Type B pancreatic cell (in vitro differentiated cells): ENCODE results near the gene TRAPPC3. TPM values are rescaled to one million over a fixed set of nuclear protein-coding genes. Genes with fewer than 3 reads are reported as not detected.
"Not testable (repeated sequence)": the region's sequence is repeated elsewhere in the genome, so short reads cannot be mapped to it uniquely, and the experiment has no call there.

ENCODE experiments used
- DNase-seq: peaks from one replicate; pipeline ENCODE4 v3.0.0; 2021; ENCODE audit warnings: mixed read lengths; ENCODE audit not compliant: unreplicated experiment; ENCODE audit errors: extremely low spot score
- H3K27ac Mint-ChIP-seq: 2 replicates; pipeline ENCODE4 v1.8.0; 2021; ENCODE audit warnings: mild to moderate bottlenecking, mixed read lengths
- H3K27me3 Mint-ChIP-seq: 2 replicates; pipeline ENCODE4 v1.8.0; 2021; ENCODE audit warnings: mixed read lengths
- H3K36me3 Mint-ChIP-seq: 2 replicates; pipeline ENCODE4 v1.8.0; 2021; ENCODE audit warnings: mixed read lengths
- H3K4me1 Mint-ChIP-seq: one replicate; pipeline ENCODE4 v1.8.0; 2021; ENCODE audit warnings: mixed read lengths; ENCODE audit not compliant: unreplicated experiment
- H3K4me3 Mint-ChIP-seq: 2 replicates; pipeline ENCODE4 v1.8.0; 2021; ENCODE audit warnings: mild to moderate bottlenecking, mixed read lengths
- H3K9me3 Mint-ChIP-seq: 2 replicates; pipeline ENCODE4 v1.8.0; 2021; ENCODE audit warnings: mixed read lengths
- total RNA-seq: library from RNA; stranded (reverse); gene quantifications from 2 replicates; pipeline ENCODE4 v1.2.1, GENCODE V29; 2021; ENCODE audit warnings: low replicate concordance
- TF ChIP-seq, protein P1 (sequence below): fragments of 200-600 bp; sonication (generic); conservative IDR thresholded peaks from 2 replicates; pipeline ENCODE4 v1.5.0; 2021; ENCODE audit warnings: antibody characterized with exemption, mild to moderate bottlenecking

TRAPPC3 gene
- total RNA-seq, 1 donor from 2014 or later = 63.4 TPM

DNA sequence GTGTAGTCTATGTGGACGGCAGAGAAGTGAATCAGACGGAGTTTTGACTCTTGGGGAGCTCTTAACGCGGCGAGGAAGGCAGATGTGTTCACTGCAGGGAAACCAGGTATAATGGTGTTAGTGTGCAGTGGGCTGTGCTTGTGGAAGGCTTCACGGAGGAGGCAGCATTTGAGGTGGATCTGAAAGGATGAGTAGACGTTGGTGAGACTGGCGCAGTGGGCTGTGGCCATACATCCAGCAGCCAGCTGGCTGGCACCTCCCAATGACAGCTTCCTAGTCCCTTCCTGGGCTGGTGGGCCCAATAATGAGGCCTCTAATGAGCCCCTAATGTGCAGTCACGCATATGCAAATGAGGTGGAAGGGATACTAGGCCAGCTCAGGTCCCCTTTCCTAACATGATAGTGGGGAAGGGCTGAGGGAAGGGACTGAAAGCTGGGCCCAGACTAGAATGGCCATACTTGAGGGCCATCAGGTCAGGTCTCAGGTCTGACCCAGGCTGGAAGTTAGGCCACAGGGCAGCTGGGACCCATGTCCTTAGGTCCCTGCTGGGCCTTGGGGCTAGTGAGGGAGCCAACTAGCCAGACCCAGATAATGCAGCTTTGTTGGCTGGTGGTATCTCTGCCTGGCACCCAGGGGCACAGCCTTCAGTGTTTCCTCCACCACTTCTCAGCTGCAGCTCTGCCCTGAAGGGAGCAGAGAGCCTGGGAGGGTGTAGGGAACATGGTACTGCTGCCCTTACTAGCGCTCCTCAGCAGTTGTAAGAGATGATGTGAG, 10.5 kb upstream of the TRAPPC3 start:
- Mint-ChIP-seq H3K27ac (peak overlapping the region; percentile 72), H3K4me3 (peak overlapping the region; percentile 60), H3K27me3 (no peaks in the 10 kb centered on the region), H3K4me1 (peaks cover 52% of the 10 kb centered on the region), H3K9me3 (no peaks in the 10 kb centered on the region), H3K36me3 (peaks cover 21% of the 10 kb centered on the region)
- TF ChIP-seq, protein P1, sequence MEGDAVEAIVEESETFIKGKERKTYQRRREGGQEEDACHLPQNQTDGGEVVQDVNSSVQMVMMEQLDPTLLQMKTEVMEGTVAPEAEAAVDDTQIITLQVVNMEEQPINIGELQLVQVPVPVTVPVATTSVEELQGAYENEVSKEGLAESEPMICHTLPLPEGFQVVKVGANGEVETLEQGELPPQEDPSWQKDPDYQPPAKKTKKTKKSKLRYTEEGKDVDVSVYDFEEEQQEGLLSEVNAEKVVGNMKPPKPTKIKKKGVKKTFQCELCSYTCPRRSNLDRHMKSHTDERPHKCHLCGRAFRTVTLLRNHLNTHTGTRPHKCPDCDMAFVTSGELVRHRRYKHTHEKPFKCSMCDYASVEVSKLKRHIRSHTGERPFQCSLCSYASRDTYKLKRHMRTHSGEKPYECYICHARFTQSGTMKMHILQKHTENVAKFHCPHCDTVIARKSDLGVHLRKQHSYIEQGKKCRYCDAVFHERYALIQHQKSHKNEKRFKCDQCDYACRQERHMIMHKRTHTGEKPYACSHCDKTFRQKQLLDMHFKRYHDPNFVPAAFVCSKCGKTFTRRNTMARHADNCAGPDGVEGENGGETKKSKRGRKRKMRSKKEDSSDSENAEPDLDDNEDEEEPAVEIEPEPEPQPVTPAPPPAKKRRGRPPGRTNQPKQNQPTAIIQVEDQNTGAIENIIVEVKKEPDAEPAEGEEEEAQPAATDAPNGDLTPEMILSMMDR = no peak
- no peak for DNase-seq

DNA sequence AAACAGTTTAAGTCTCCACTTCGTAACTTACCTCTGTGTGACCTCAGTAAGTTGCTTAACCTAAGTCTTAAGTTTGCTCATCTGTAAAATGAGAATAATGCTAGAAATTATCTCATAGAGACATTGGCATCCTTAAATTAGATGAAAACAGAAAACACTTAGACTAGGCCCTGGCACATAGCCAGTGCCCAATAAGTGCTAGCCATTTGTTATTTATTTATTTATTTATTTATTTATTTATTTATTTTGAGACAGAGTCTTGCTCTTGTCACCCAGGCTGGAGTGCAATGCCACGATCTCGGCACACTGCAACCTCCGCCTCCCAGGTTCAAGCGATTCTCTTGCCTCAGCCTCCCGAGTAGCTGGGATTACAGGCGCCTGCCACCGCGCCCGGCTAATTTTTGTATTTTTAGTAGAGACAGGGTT, 9.6 kb upstream of the TRAPPC3 start:
- not testable (repeated sequence) for H3K27me3 Mint-ChIP-seq, H3K9me3 Mint-ChIP-seq, DNase-seq
- peak overlapping the region; percentile 93 for H3K27ac Mint-ChIP-seq
- H3K4me1 Mint-ChIP-seq = peaks cover 58% of the 10 kb centered on the region
- peaks cover 16% of the 10 kb centered on the region for H3K36me3 Mint-ChIP-seq
- H3K4me3 Mint-ChIP-seq = peak overlapping the region; percentile 90

DNA sequence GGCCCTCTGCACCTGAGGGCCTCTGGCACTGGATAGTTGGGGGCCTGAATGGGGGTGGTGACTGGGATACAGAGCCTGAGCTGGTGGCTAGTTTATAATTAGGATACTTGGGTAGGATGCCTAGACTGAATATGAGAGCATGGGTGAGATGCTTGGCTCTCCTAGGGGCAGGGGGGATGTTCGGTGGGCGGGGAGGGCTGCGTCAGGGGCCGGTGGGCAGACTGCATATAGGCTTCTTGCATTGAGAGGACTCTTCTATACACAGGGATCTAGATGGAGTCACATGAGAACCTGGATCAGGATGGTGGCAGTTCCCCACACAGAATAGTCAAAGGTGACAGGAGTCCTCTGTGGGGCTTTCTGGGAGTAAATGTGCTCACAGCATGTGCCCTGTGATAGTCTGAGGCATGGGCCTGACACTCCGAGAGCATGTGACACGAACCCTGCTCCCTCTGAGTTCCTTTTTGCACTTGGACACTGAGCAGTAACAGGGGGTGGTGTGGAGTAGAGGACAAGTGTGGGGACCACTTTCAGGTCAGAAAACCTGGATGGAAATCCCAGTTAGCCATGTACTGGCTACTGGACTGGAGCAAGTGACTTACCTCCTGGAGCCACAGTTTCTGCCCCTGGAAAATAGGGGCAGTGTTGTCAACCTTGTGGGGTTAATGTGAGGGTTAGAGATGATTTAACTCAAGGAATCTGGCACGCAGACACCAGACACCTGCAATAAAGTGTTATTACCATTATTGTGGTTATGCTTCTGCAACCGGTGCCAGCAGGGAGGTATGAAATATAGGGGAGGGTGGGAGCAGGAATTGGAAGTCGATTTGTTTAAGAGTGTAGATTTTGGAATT, 8.9 kb upstream of the TRAPPC3 start:
- Mint-ChIP-seq H3K36me3 (peaks cover 16% of the 10 kb centered on the region), H3K27ac (peak overlapping the region; percentile 93), H3K4me1 (peaks cover 58% of the 10 kb centered on the region), H3K4me3 (peak overlapping the region; percentile 90), H3K27me3 (no peaks in the 10 kb centered on the region), H3K9me3 (no peaks in the 10 kb centered on the region)
- TF ChIP-seq, protein P1 = no peak
- no peak for DNase-seq

DNA sequence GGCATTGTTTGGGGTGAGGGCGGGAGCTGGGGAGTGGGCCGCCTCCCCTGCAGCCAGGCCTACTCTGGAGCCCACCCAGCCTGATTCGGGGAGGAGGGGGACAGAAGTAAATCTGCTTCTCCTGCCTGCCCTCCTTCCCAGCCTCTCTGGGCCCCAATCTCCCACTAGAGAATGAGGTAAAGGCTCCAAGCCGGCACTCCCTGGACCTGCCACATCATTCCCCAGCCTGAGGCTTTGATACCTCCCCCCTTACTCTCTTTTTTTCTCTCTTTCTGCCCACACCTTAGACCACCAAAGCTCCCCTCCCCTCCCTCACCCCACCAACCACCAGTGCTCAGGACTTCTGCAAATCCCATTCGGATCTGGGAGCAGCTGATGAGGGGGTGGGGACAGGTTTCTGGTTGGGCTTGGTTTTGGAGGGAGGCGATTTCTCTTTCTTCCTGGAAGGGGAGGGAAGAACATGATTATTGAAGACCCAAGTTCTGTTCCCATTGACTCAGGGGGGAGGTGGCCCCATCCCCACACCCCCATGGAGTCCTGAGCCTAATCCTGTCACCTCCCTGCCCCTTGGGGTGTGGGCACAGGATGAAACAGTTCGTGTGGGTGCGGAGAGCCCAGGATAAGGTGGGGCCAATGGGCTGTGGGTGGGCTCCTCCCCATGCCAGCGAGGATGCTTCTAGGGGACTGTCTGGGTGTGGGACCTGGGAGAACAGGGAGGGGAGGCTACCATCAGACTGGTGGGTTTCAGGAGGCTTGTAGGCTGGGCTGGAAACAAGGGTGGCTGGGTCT, 8.0 kb upstream of the TRAPPC3 start:
- TF ChIP-seq, protein P1 = no peak
- Mint-ChIP-seq H3K4me1 (peaks cover 52% of the 10 kb centered on the region), H3K9me3 (no peaks in the 10 kb centered on the region), H3K4me3 (peak overlapping the region; percentile 90), H3K36me3 (peaks cover 10% of the 10 kb centered on the region), H3K27ac (peak overlapping the region; percentile 93), H3K27me3 (no peaks in the 10 kb centered on the region)
- no peak for DNase-seq

DNA sequence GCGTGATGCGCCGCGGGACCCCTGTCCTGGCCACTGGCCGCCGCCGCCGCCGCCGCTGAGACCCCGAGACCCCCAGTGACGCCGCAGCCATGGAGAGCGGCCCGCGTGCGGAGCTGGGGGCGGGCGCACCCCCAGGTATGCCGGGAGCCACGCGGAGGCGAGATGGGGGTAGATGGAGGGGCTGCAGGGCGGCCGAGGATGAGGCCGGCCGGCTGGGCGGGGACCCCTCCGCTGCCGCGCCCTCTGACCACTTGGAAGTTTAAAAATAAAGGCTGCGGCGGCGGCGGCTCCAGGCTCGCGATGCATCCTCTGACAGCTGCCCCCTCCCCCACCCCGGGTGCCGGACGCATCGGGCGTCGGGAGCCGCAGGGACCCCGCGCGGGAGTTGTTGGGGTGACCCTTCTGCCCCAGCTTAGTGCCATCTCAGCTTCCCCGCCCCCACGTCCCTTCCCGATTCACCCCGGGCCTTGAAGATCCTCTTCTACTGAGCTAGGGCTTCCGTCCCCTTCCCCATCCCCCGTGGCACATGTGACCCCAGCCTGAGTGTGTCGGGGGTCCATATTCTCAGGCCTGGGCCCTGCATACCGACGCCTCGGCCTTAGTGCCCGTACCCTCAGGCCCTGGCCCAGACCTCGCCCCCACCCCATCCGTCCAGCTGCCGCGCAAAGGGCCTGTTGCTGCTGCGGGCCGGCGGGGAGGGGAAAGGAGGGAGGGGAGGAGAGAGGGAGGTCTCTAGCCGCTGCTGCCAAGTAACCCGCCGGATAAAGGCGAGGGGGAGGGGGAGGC, 7.2 kb upstream of the TRAPPC3 start:
- peak; percentile 81 for DNase-seq
- Mint-ChIP-seq H3K27me3 (no peaks in the 10 kb centered on the region), H3K36me3 (peaks cover 9% of the 10 kb centered on the region), H3K9me3 (no peaks in the 10 kb centered on the region), H3K27ac (peak overlapping the region; percentile 93), H3K4me3 (peak overlapping the region; percentile 90), H3K4me1 (peaks cover 47% of the 10 kb centered on the region)
- TF ChIP-seq, protein P1 = no peak
